Psoas muscle (tissue), 8 donors: ENCODE results near the gene COL20A1. TPM values are rescaled to one million over a fixed set of nuclear protein-coding genes. Genes with fewer than 3 reads are reported as not detected.

Source experiments
- ATAC-seq, 4 donors: fragments of 200-7000 bp; cut with Tn5 transposase; one replicate each; pipeline ENCODE4 v1.9.1; 2020; ENCODE audit warnings: moderate library complexity in 3 of 4, mild to moderate bottlenecking in 2 of 4
- DNase-seq, 2 donors: peaks; one replicate each; pipeline ENCODE4 v3.0.0-alpha.2; 2020
- H3K27ac ChIP-seq: fragments of 200-600 bp; one replicate; pipeline ENCODE4 v1.8.0; 2022
- H3K27me3 ChIP-seq, 3 donors: fragments of 200-600 bp in 1 of 3; one replicate each; pipeline versions ENCODE4 v1.6.1 to v1.8.0; 2013 to 2022; ENCODE audit warnings: low read length in 2 of 3, mild to moderate bottlenecking in 2 of 3, moderate library complexity in 1 of 3; ENCODE audit not compliant: insufficient read depth in 3 of 3
- H3K36me3 ChIP-seq, 2 donors: fragments of 200-600 bp in 1 of 2; one replicate each; pipeline versions ENCODE4 v1.6.1 to v1.8.0; 2013 to 2022; ENCODE audit warnings: low read depth in 1 of 2, mild to moderate bottlenecking in 1 of 2, moderate library complexity in 1 of 2; ENCODE audit not compliant: insufficient read depth in 1 of 2
- H3K4me1 ChIP-seq: fragments of 200-600 bp; one replicate; pipeline ENCODE4 v1.8.0; 2022
- H3K4me3 ChIP-seq: fragments of 200-600 bp; one replicate; pipeline ENCODE4 v1.8.0; 2022; ENCODE audit warnings: mild to moderate bottlenecking
- H3K9me3 ChIP-seq: fragments of 200-600 bp; one replicate; pipeline ENCODE4 v1.8.0; 2022
- CTCF ChIP-seq: fragments of 200-600 bp; IDR thresholded peaks from one replicate; pipeline ENCODE4 v1.8.0; 2022; ENCODE audit warnings: antibody characterized with exemption
- WGBS, 3 donors: extraction: QIAGEN DNeasy Blood & Tissue Kit; methylation state at CpG; one replicate each; pipeline versions ENCODE4 v1.1.6 to v1.1.7; 2013; 5-methylcytosine and 5-hydroxymethylcytosine counted together
- intact Hi-C, 2 donors: fragments of 100-400 bp; cut with DNase I; formaldehyde crosslinking; loops; one replicate each; pipeline versions ENCODE4 v1.11.0 to v1.14.2; 2022
- polyA plus RNA-seq, 3 donors: library from polyadenylated mRNA; stranded (reverse); fragments of 200-250 nt; gene quantifications; one replicate each; pipeline ENCODE4 v1.2.3, GENCODE V29; 2013
- total RNA-seq, 4 donors: library from RNA; stranded (reverse); fragmentation: NEBNext Ultra II Directional in 2 of 4; extraction: Animal tissue kit (Norgen Biotek cat#: 25700) in 2 of 4; gene quantifications; one replicate each; pipeline versions ENCODE4 v1.2.1 to v1.2.4, GENCODE V29; 2021 to 2023
- donor health status: healthy with polysubstance abuse.
- donor health status: DM: no; HTN: no; CAD: no; lungs with moderate emphysema.
- donor health status: Bipolar disorder and iron deficiency.
- donor health status: healthy.
- donor health status: DM: yes; HTN: yes; CAD: no.
- donor health status: DM: no; HTN: no; CAD: no.
- donor health status: DM: no; HTN: no; CAD: no.
- donor health status: DM: yes; HTN: yes; CAD: no.

COL20A1 gene
- total and polyA plus RNA-seq, 7 donors = 0.08 to 0.09 TPM; not detected in 5

- 30 to 50% (median 43%) methylated on average over 34 to 38 of the region's 38 CpGs for WGBS, 3 donors
- H3K9me3 ChIP-seq = no peaks in the 10 kb centered on the region
- TF ChIP-seq CTCF = no peak
- no peak overlapping the region for H3K4me3 ChIP-seq
- no peak for ATAC-seq
- H3K36me3 ChIP-seq = no peaks in the 10 kb centered on the region
- intact Hi-C loops = no loop called here
- no peak overlapping the region for H3K27ac ChIP-seq
- DNase-seq = no peak
- peaks cover 0 to 65% (median 31%) of the 10 kb centered on the region in 3 donors for H3K27me3 ChIP-seq
- no peaks in the 10 kb centered on the region for H3K4me1 ChIP-seq
These were observed 67.2 kb downstream of the COL20A1 start for GRCh38 chr20:63359937-63360849.

- Histone ChIP-seq H3K9me3 (no peaks in the 10 kb centered on the region), H3K27me3 (peaks cover 0 to 67% (median 31%) of the 10 kb centered on the region in 3 donors), H3K36me3 (no peaks in the 10 kb centered on the region), H3K4me1 (no peaks in the 10 kb centered on the region), H3K4me3 (no peak within 1 kb of the TSS), H3K27ac (no peak within 1 kb of the TSS)
- DNase-seq = no peak
- no peak for ATAC-seq
- TF ChIP-seq CTCF = no peak
- 0 to 1% (median 1%) methylated on average over 40 to 78 of the region's 79 CpGs for WGBS, 3 donors
- intact Hi-C loops = no loop called here
These were observed 68.0 kb downstream of the COL20A1 start, which contains the start of gene CHRNA4 for GRCh38 chr20:63360850-63361518. TSS of gene CHRNA4 (minus strand) at chr20:63361349. CDS start at chr20:63361165, 184 bp downstream.

GRCh38 chr20:63361519-63362435 is 68.8 kb downstream of the COL20A1 start:
- DNase-seq = no peak

More at GRCh38 chr20:63361519-63362435, 68.8 kb downstream of the COL20A1 start:
- intact Hi-C loops = no loop called here
- H3K9me3 ChIP-seq = no peaks in the 10 kb centered on the region
- peaks cover 0 to 67% (median 31%) of the 10 kb centered on the region in 3 donors for H3K27me3 ChIP-seq
- H3K36me3 ChIP-seq = no peaks in the 10 kb centered on the region
- no peak overlapping the region for H3K4me3 ChIP-seq
- no peak overlapping the region for H3K27ac ChIP-seq
- no peaks in the 10 kb centered on the region for H3K4me1 ChIP-seq
- WGBS, 3 donors = 21 to 27% (median 26%) methylated on average over 33 to 50 of the region's 50 CpGs
- ATAC-seq = no peak
- TF ChIP-seq CTCF = no peak
